DND-41 (cell line): ENCODE measurements around the gene FAM72D.
"Not testable (repeated sequence)": the region's sequence is repeated elsewhere in the genome, so short reads cannot be mapped to it uniquely, and the experiment has no call there.

ENCODE experiments used
- EZH2 ChIP-seq: IDR thresholded peaks from 3 replicates; pipeline ENCODE4 v1.6.1; 2012; ENCODE audit warnings: borderline replicate concordance, low read depth, mild to moderate bottlenecking, moderate library complexity, low read length, inconsistent platforms; ENCODE audit not compliant: severe bottlenecking
- TF ChIP-seq, protein P1 (sequence below): IDR thresholded peaks from 2 replicates; pipeline ENCODE4 v1.5.1; 2012; ENCODE audit warnings: borderline replicate concordance, low read length, moderate library complexity, mild to moderate bottlenecking; ENCODE audit not compliant: poor library complexity, severe bottlenecking; ENCODE audit errors: extremely low read depth

DNA sequence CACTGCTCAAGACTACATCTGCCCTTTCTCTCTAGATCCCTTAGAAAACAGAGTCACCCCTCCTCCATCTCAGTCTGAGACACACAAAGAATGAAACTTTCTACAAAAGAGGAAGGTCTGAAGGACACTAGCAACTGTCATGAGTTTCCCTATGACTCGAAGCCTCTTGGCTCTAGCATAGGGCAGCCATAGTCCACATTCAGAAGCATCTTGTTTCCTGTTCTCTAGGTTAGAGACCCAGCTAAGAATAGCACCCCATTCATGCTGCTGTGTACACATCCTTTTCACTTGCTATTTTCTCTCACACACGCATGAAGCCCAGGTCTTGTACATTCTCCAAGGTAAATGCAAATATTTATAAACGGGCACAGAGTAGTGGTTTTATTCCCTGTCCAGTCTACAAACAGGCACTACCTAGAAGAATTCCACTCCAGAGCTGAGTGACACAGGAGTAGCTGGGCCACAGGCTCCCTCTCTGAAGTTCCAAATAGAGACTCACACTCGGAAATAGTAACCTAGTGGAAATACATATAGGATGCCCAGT, 40.5 kb upstream of the FAM72D start:
- TF ChIP-seq, protein P1, sequence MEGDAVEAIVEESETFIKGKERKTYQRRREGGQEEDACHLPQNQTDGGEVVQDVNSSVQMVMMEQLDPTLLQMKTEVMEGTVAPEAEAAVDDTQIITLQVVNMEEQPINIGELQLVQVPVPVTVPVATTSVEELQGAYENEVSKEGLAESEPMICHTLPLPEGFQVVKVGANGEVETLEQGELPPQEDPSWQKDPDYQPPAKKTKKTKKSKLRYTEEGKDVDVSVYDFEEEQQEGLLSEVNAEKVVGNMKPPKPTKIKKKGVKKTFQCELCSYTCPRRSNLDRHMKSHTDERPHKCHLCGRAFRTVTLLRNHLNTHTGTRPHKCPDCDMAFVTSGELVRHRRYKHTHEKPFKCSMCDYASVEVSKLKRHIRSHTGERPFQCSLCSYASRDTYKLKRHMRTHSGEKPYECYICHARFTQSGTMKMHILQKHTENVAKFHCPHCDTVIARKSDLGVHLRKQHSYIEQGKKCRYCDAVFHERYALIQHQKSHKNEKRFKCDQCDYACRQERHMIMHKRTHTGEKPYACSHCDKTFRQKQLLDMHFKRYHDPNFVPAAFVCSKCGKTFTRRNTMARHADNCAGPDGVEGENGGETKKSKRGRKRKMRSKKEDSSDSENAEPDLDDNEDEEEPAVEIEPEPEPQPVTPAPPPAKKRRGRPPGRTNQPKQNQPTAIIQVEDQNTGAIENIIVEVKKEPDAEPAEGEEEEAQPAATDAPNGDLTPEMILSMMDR = not testable (repeated sequence)
- not testable (repeated sequence) for TF ChIP-seq EZH2
